Measurements from ENCODE around the gene PRKCB. TPM values are rescaled to one million over a fixed set of nuclear protein-coding genes. Genes with fewer than 3 reads are reported as not detected.

Gene PRKCB
- total RNA-seq, 1 experiment from 2014 or later = not detected

DNA sequence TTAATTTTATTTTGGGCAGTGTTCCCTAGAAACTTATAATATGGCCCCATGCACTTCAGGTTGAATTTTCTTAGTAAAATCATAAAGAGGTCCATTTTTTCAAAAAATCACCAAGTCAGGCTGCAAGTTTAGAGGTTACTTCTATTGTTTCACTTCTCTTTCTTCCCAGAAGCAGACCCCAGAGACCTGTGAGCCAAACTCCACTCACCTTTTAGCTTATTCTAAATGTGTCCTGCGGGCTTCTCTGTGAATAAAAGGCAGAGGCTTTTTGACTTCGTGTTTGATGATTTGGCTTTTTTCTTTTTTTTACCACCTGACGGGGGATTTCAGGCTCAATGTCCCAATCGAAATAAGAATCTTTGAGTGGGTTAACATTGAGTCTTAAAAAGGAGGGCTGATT lies 7.4 kb downstream of the PRKCB start:
- no peak overlapping the region for H3K27ac ChIP-seq (ENCODE audit: low read length)
- ChIA-PET CTCF (no interaction called here), POLR2A (ENCODE audit: unreplicated experiment) (no interaction called here)
- H2AFZ ChIP-seq (ENCODE audit: low read length) = no peak overlapping the region
- H3K9ac ChIP-seq (ENCODE audit: low read length) = no peak overlapping the region
- H3K4me1 ChIP-seq (ENCODE audit: insufficient read depth, low read length) = no peaks in the 10 kb centered on the region
- no peaks in the 10 kb centered on the region for H3K9me2 ChIP-seq (replicated peaks; ENCODE audit: low read length)
- H3K4me2 ChIP-seq (ENCODE audit: low read length) = no peak overlapping the region
- no peaks in the 10 kb centered on the region for H3K36me3 ChIP-seq (ENCODE audit: low read depth, low read length)
- no peak for ATAC-seq
- intact Hi-C loops (cut with micrococcal nuclease) = no loop called here
- DNase-seq = no peak
- H3K4me3 ChIP-seq (ENCODE audit: low read length) = no peak overlapping the region
- H4K20me1 ChIP-seq (ENCODE audit: low read length) = no peaks in the 10 kb centered on the region
- H3K9me3 ChIP-seq (ENCODE audit: low read length) = no peaks in the 10 kb centered on the region
- peaks cover 37% of the 10 kb centered on the region for H3K27me3 ChIP-seq (ENCODE audit: low read length)
- TF ChIP-seq EZH2phosphoT487 (IDR thresholded peaks at IDR 0.05; ENCODE audit: borderline replicate concordance, low read length) (no peak), EZH2 (IDR thresholded peaks at IDR 0.05; ENCODE audit: low read length, unreplicated experiment) (no peak)
- TF ChIP-seq, protein P1, sequence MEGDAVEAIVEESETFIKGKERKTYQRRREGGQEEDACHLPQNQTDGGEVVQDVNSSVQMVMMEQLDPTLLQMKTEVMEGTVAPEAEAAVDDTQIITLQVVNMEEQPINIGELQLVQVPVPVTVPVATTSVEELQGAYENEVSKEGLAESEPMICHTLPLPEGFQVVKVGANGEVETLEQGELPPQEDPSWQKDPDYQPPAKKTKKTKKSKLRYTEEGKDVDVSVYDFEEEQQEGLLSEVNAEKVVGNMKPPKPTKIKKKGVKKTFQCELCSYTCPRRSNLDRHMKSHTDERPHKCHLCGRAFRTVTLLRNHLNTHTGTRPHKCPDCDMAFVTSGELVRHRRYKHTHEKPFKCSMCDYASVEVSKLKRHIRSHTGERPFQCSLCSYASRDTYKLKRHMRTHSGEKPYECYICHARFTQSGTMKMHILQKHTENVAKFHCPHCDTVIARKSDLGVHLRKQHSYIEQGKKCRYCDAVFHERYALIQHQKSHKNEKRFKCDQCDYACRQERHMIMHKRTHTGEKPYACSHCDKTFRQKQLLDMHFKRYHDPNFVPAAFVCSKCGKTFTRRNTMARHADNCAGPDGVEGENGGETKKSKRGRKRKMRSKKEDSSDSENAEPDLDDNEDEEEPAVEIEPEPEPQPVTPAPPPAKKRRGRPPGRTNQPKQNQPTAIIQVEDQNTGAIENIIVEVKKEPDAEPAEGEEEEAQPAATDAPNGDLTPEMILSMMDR (conservative IDR thresholded peaks at IDR 0.05; ENCODE audit: low read depth, low read length) = no peak
- BruUV-seq (replicated peaks) = no TSS peak
- no peaks in the 10 kb centered on the region for H3K79me2 ChIP-seq (ENCODE audit: low read length)
- no peaks in the 10 kb centered on the region for H3F3A ChIP-seq (ENCODE audit: low read length, unreplicated experiment)

DNA sequence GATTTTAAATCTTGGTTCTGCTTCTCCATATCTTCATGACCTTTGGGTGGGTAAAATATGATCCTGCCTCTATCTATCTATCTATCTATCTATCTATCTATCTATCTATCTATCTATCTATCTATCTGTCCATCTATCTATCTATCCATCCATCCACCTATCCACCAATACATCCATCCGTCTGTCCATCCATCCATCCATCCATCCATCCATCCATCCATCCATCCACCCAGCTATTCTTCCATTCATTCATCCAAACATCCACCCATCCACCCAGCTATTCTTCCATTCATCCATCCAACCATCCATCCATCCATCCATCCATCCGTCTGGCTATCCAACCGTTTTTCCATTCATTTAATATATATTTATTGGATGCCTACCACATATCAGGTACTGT lies 11.5 kb downstream of the PRKCB start:
- Histone ChIP-seq H4K20me1 (ENCODE audit: low read length) (no peaks in the 10 kb centered on the region), H3K27ac (ENCODE audit: low read length) (no peak overlapping the region), H3F3A (ENCODE audit: low read length, unreplicated experiment) (no peaks in the 10 kb centered on the region), H3K9me2 (replicated peaks; ENCODE audit: low read length) (no peaks in the 10 kb centered on the region), H3K4me3 (ENCODE audit: low read length) (no peak overlapping the region), H3K4me2 (ENCODE audit: low read length) (no peak overlapping the region), H3K79me2 (ENCODE audit: low read length) (no peaks in the 10 kb centered on the region), H3K9ac (ENCODE audit: low read length) (no peak overlapping the region), H3K9me3 (ENCODE audit: low read length) (no peaks in the 10 kb centered on the region), H3K4me1 (ENCODE audit: insufficient read depth, low read length) (no peaks in the 10 kb centered on the region), H2AFZ (ENCODE audit: low read length) (no peak overlapping the region), H3K27me3 (ENCODE audit: low read length) (peaks cover 24% of the 10 kb centered on the region), H3K36me3 (ENCODE audit: low read depth, low read length) (no peaks in the 10 kb centered on the region)
- ATAC-seq (no peak), DNase-seq (no peak)
- CTCF ChIA-PET = no interaction called here
- intact Hi-C loops (cut with micrococcal nuclease) = no loop called here
- TF ChIP-seq EZH2phosphoT487 (IDR thresholded peaks at IDR 0.05; ENCODE audit: borderline replicate concordance, low read length) = no peak
- TF ChIP-seq, protein P1 (conservative IDR thresholded peaks at IDR 0.05; ENCODE audit: low read depth, low read length) = no peak
- no peak for TF ChIP-seq EZH2 (IDR thresholded peaks at IDR 0.05; ENCODE audit: low read length, unreplicated experiment)
- POLR2A ChIA-PET (ENCODE audit: unreplicated experiment) = interaction anchor here (0.7 kb wide), 1 partner anchor 254 kb away, joined by 3 read pairs; no protein-coding TSS in a partner anchor
- no TSS peak for BruUV-seq (replicated peaks)

DNA sequence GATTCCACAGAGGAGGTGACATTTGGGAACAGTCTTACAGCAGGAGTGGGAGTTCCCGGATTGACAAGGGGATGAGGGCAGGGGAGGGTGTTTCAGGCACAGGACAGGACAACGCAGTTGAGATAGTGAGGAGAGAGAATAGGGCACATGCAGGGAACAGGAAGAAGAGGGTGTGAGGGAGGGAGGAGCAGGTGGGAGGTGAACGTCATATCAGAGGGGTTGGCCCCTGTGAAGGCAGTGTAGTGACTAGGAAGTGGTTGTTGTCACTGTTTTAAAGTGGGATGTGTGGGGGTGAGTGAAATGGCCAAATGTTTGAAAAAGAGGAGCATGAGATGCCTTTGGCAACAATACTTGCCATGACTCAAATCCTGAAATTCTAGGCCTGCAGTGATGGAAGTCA lies 12.2 kb downstream of the PRKCB start:
- Histone ChIP-seq H3K36me3 (ENCODE audit: low read depth, low read length) (no peaks in the 10 kb centered on the region), H3K9ac (ENCODE audit: low read length) (no peak overlapping the region), H3K4me3 (ENCODE audit: low read length) (no peak overlapping the region), H3K9me2 (replicated peaks; ENCODE audit: low read length) (no peaks in the 10 kb centered on the region), H3K9me3 (ENCODE audit: low read length) (no peaks in the 10 kb centered on the region), H3K4me1 (ENCODE audit: insufficient read depth, low read length) (no peaks in the 10 kb centered on the region), H3K4me2 (ENCODE audit: low read length) (no peak overlapping the region), H3K79me2 (ENCODE audit: low read length) (no peaks in the 10 kb centered on the region), H3K27me3 (ENCODE audit: low read length) (peaks cover 24% of the 10 kb centered on the region), H3K27ac (ENCODE audit: low read length) (no peak overlapping the region), H4K20me1 (ENCODE audit: low read length) (no peaks in the 10 kb centered on the region), H2AFZ (ENCODE audit: low read length) (no peak overlapping the region), H3F3A (ENCODE audit: low read length, unreplicated experiment) (no peaks in the 10 kb centered on the region)
- ATAC-seq (no peak), DNase-seq (no peak)
- no TSS peak for BruUV-seq (replicated peaks)
- POLR2A ChIA-PET (ENCODE audit: unreplicated experiment) = no interaction called here
- CTCF ChIA-PET = no interaction called here
- intact Hi-C loops (cut with micrococcal nuclease) = no loop called here
- no peak for TF ChIP-seq EZH2 (IDR thresholded peaks at IDR 0.05; ENCODE audit: low read length, unreplicated experiment)
- TF ChIP-seq EZH2phosphoT487 (IDR thresholded peaks at IDR 0.05; ENCODE audit: borderline replicate concordance, low read length) = no peak
- TF ChIP-seq, protein P1 (conservative IDR thresholded peaks at IDR 0.05; ENCODE audit: low read depth, low read length) = no peak

Data from PC-3 (cell line).